ENCODE results near the gene ACIN1.

Gene ACIN1

DNA sequence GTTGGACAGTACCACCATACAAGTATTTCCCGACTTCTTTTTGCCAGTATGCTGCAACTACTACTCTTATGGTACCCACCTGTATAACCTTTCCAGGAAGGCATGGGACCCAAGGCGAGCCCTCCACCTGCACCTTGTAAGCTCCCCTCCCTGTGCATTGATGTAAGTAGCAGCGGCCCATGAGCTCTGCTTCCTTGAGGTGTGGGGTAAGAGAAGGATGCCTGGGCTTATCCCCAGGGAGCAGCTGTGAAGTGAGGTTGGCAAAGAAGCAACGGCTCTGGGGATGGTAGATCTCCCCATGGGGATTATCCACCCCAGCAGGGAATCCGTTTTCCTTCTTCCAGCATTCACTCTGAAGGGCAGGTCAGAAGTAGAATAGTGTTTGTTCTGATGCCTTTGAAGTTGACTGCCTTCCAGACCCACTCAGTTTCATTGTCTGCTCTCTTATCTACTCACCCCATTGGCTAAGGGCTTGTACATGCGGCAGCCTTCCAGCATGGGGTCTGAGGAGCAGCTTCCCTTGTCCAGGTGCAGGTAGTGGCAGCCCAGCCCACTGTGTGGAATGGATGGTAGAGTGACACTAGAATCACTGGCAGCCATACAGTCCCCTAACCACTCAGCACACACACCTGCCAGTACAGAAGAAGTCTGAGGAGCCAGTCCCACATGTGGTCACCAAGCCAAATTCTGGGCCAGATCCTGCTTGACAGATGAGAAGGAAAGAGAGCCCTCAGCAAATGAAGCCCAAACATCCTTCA lies 6.5 kb upstream of the ACIN1 start:
- TF ChIP-seq, protein P1, sequence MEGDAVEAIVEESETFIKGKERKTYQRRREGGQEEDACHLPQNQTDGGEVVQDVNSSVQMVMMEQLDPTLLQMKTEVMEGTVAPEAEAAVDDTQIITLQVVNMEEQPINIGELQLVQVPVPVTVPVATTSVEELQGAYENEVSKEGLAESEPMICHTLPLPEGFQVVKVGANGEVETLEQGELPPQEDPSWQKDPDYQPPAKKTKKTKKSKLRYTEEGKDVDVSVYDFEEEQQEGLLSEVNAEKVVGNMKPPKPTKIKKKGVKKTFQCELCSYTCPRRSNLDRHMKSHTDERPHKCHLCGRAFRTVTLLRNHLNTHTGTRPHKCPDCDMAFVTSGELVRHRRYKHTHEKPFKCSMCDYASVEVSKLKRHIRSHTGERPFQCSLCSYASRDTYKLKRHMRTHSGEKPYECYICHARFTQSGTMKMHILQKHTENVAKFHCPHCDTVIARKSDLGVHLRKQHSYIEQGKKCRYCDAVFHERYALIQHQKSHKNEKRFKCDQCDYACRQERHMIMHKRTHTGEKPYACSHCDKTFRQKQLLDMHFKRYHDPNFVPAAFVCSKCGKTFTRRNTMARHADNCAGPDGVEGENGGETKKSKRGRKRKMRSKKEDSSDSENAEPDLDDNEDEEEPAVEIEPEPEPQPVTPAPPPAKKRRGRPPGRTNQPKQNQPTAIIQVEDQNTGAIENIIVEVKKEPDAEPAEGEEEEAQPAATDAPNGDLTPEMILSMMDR (IDR thresholded peaks at IDR 0.05; ENCODE audit: control insufficient read depth, extremely low read depth, insufficient read depth) = no peak
- no peak for DNase-seq (ENCODE audit: low read depth)
- H3K4me3 ChIP-seq (ENCODE audit: low read depth, low read length) = no peak overlapping the region

DNA sequence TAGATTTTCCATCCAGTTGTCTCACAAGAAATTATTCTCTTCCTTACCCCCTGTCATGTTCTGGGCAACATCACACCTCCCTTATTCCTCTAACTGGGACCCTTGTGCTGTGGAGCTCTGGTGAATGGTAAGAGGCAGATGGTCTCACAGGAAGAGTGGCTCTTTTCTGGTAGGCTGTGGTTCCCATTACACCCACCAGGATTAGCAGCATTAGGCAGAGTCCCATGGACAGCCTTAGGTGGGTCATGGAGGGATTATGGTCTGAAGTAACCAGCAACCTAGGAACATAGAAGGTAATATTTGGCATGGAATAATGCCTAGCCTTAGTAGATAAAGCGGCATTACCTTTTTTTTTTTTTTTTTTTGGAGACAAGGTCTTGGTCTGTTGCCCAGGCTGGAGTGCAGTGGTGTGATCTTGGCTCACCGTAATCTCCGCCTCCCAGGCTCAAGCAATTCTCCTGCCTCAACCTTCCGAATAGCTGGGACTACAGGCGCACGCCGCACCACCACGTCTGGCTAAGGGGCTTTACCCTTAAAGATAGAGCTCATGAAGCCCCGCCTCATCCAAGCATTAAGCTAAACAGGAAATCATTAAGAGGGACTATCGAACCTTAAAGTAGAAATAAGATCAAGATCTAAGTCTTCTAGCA lies 4.4 kb upstream of the ACIN1 start:
- TF ChIP-seq, protein P1 (IDR thresholded peaks at IDR 0.05; ENCODE audit: control insufficient read depth, extremely low read depth, insufficient read depth) = no peak
- no peak for DNase-seq (ENCODE audit: low read depth)
- no peak overlapping the region for H3K4me3 ChIP-seq (ENCODE audit: low read depth, low read length)

DNA sequence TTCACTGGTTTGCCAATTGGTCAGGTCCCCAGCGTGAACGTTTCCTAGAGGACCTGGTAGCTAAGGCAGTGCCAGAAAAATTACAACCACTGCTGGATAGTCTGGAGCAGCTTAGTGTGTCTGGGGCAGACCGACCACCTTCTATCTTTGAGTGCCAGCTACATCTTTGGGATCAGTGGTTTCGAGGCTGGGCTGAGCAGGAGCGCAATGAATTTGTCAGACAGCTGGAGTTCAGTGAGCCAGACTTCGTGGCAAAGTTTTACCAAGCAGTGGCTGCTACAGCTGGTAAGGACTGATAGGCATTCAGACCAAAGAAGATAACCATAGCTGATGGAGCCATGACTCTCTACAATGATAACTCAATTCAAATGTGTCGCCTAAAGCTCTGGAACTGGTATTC lies 2.9 kb upstream of the ACIN1 start:
- no peak overlapping the region for H3K4me3 ChIP-seq (ENCODE audit: low read depth, low read length)
- no peak for DNase-seq (ENCODE audit: low read depth)
- TF ChIP-seq, protein P1 (IDR thresholded peaks at IDR 0.05; ENCODE audit: control insufficient read depth, extremely low read depth, insufficient read depth) = no peak

DNA sequence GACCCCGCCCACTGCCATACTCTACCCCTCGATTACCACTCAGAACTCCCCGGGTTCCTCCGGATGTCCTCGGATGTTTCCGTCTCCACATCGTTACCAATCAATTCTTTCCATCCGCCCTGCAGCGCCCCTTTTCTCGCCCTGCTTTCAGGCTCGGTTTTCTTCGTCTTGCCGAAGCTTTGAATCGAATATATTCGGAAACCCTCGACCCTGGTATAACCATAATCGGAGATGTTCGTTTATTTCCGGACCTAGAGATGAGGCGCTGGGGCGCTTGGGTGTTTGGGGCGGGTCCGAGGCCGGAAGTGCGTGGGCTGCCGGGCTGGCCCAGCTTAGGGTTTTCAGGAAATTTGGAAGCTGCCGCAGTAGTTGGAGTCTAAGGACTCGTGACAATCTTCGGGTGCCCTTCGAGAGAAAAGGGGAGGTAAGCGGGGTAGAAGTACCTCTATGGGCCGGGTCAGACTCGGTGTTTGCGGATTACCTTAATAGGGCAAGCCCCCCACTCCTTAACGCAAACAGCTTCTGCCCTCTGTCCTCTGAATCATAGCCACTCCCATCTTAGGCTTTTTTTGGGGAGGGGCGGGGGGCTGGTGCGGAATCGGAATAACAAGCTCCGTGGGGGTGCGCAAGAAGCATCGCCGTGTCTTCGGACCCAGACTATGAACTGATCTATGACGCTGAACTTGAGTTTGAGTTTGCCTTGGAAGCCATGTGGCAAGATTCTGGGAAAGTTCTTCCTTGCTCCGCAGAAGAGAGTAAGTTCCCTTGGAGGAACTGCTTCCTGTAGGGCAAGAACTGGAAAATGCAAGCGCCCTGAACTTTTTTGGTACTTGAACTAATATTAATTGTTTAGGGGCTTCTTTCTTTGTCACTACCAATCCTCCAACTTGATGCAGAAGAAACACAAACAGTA lies 516 bp upstream of the ACIN1 start, which contains the start of gene C14orf119:
TSS of gene C14orf119 (plus strand) at position 310 of the 913 bp plus-strand sequence. CDS start 2,154 bp downstream, outside the sequence.
- peak; percentile 99 for DNase-seq (ENCODE audit: low read depth)
- H3K4me3 ChIP-seq (ENCODE audit: low read depth, low read length) = peak within 1 kb of the TSS; percentile 86

DNA sequence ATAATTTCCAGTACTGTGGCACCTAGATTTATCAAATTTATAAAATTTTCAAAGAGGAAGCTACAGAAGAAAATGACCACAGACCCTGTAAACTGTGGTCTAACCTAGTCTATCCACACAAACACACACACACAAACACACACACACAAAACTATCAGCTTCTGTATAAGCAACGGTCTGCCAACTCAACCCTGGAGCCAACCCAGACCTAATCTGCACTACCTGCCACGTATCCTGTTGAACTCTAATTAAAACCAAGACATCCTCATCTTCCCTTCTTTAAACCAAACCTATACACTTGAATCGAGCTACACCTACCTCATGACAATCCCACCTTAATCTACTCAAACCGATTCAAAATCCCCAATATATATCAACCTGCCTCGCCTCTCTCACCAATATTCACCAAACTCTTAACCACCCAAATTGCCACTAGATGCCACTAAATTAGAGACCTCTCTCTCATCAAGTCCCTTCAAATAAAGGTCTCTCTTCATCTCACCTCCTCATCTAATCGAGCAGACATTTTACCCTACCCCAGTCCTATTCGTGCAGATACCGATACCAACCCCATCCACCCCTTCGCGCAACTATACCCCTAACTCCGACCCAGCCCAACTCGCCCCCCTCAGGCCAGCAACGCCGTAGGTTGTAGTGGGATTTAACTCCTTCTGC lies 808 bp downstream of the ACIN1 start:
- TF ChIP-seq, protein P1 (IDR thresholded peaks at IDR 0.05; ENCODE audit: control insufficient read depth, extremely low read depth, insufficient read depth) = peak; percentile 19
- no peak for DNase-seq (ENCODE audit: low read depth)
- peak overlapping the region; percentile 86 for H3K4me3 ChIP-seq (ENCODE audit: low read depth, low read length)

More for the DNA sequence above, 516 bp upstream of the ACIN1 start, which contains the start of gene C14orf119:
- TF ChIP-seq, protein P1 (IDR thresholded peaks at IDR 0.05; ENCODE audit: control insufficient read depth, extremely low read depth, insufficient read depth) = no peak

DNA sequence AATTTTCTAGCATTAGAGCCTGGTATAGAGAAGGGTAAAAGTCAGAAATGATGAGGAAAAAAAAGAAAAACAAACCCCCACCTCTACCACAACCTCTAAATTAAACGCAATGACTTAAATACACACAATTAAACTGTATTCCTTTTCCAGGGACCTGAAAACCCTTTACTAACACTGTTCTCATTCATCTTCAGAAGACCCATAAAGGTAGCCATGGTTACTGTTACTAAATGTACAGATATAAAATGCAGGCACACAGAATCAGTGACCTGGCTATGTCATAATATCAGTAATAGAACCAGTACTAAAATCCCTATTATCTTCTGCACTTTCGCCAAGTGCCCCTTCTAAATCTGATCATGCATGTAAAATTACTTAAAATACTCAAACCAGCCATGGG lies 1.4 kb downstream of the ACIN1 start:
- TF ChIP-seq, protein P1 (IDR thresholded peaks at IDR 0.05; ENCODE audit: control insufficient read depth, extremely low read depth, insufficient read depth) = no peak
- no peak for DNase-seq (ENCODE audit: low read depth)
- peak overlapping the region; percentile 86 for H3K4me3 ChIP-seq (ENCODE audit: low read depth, low read length)
